Central memory CD8-positive, alpha-beta T cell (primary cell): Measurements from ENCODE around the gene FHIT.

Source experiments
- ATAC-seq: fragments of 150-1000 bp; cut with Tn5 transposase; replicated peaks from 2 replicates; pipeline ENCODE4 v1.10.0; 2022; ENCODE audit warnings: mild to moderate bottlenecking, moderate FRiP score, moderate number of reproducible peaks; ENCODE audit not compliant: poor library complexity, severe bottlenecking; ENCODE audit errors: extremely low read depth
- DNase-seq, 2 donors: peaks; one replicate each; pipeline ENCODE4 v3.0.0; 2021; ENCODE audit warnings: low spot score in 2 of 2
- H3K27ac Mint-ChIP-seq: one replicate; pipeline ENCODE4 v1.8.0; 2022; ENCODE audit warnings: low read depth, mild to moderate bottlenecking, moderate library complexity, mixed read lengths
- H3K27me3 Mint-ChIP-seq: one replicate; pipeline ENCODE4 v1.8.0; 2022; ENCODE audit warnings: mixed read lengths
- H3K36me3 Mint-ChIP-seq: one replicate; pipeline ENCODE4 v1.8.0; 2022; ENCODE audit warnings: mild to moderate bottlenecking, moderate library complexity, mixed read lengths; ENCODE audit not compliant: insufficient read depth
- H3K4me1 Mint-ChIP-seq: one replicate; pipeline ENCODE4 v1.8.0; 2022; ENCODE audit warnings: mixed read lengths
- H3K4me3 Mint-ChIP-seq: one replicate; pipeline ENCODE4 v1.8.0; 2022; ENCODE audit warnings: mild to moderate bottlenecking, moderate library complexity, mixed read lengths
- H3K9me3 Mint-ChIP-seq: one replicate; pipeline ENCODE4 v1.8.0; 2022; ENCODE audit warnings: mixed read lengths

Gene FHIT

GRCh38 chr3:60531759-60532158 lies 719.5 kb downstream of the FHIT start:
- Mint-ChIP-seq H3K36me3 (no peaks in the 10 kb centered on the region), H3K4me1 (no peaks in the 10 kb centered on the region), H3K27me3 (peaks cover 10% of the 10 kb centered on the region), H3K4me3 (no peak overlapping the region), H3K9me3 (no peaks in the 10 kb centered on the region), H3K27ac (no peak overlapping the region)
- DNase-seq (no peak), ATAC-seq (no peak)

GRCh38 chr3:60528651-60529050 lies 722.6 kb downstream of the FHIT start:
- Mint-ChIP-seq H3K4me1 (no peaks in the 10 kb centered on the region), H3K4me3 (no peak overlapping the region), H3K36me3 (no peaks in the 10 kb centered on the region), H3K27ac (no peak overlapping the region), H3K27me3 (peaks cover 8% of the 10 kb centered on the region), H3K9me3 (no peaks in the 10 kb centered on the region)
- ATAC-seq (no peak), DNase-seq (no peak)

GRCh38 chr3:60523536-60523935 lies 727.7 kb downstream of the FHIT start:
- ATAC-seq (no peak), DNase-seq (no peak)
- Mint-ChIP-seq H3K27ac (no peak overlapping the region), H3K4me3 (no peak overlapping the region), H3K36me3 (no peaks in the 10 kb centered on the region), H3K27me3 (no peaks in the 10 kb centered on the region), H3K9me3 (no peaks in the 10 kb centered on the region), H3K4me1 (no peaks in the 10 kb centered on the region)

GRCh38 chr3:60517134-60517533 lies 734.1 kb downstream of the FHIT start:
- no peak for ATAC-seq
- Mint-ChIP-seq H3K4me3 (no peak overlapping the region), H3K4me1 (no peaks in the 10 kb centered on the region), H3K27ac (no peak overlapping the region), H3K36me3 (peaks cover 2% of the 10 kb centered on the region), H3K9me3 (no peaks in the 10 kb centered on the region), H3K27me3 (no peaks in the 10 kb centered on the region)
- DNase-seq = no peak

GRCh38 chr3:60514866-60515265 lies 736.4 kb downstream of the FHIT start:
- no peaks in the 10 kb centered on the region for H3K9me3 Mint-ChIP-seq

GRCh38 chr3:60514085-60514649 lies 737.1 kb downstream of the FHIT start:
- no peak for ATAC-seq

More at GRCh38 chr3:60514866-60515265, 736.4 kb downstream of the FHIT start:
- H3K36me3 Mint-ChIP-seq = peaks cover 2% of the 10 kb centered on the region
- no peak overlapping the region for H3K27ac Mint-ChIP-seq
- DNase-seq = no peak
- H3K4me3 Mint-ChIP-seq = no peak overlapping the region
- H3K27me3 Mint-ChIP-seq = no peaks in the 10 kb centered on the region
- H3K4me1 Mint-ChIP-seq = no peaks in the 10 kb centered on the region
- no peak for ATAC-seq

GRCh38 chr3:60513241-60513640 lies 738.0 kb downstream of the FHIT start:
- Mint-ChIP-seq H3K27me3 (no peaks in the 10 kb centered on the region), H3K27ac (no peak overlapping the region), H3K4me1 (no peaks in the 10 kb centered on the region), H3K36me3 (peaks cover 2% of the 10 kb centered on the region), H3K4me3 (no peak overlapping the region), H3K9me3 (no peaks in the 10 kb centered on the region)
- DNase-seq (no peak), ATAC-seq (no peak)

More at GRCh38 chr3:60514085-60514649, 737.1 kb downstream of the FHIT start:
- no peak overlapping the region for H3K27ac Mint-ChIP-seq
- peaks cover 2% of the 10 kb centered on the region for H3K36me3 Mint-ChIP-seq
- DNase-seq = no peak
- H3K9me3 Mint-ChIP-seq = no peaks in the 10 kb centered on the region
- no peaks in the 10 kb centered on the region for H3K27me3 Mint-ChIP-seq
- H3K4me3 Mint-ChIP-seq = no peak overlapping the region
- H3K4me1 Mint-ChIP-seq = no peaks in the 10 kb centered on the region

- Mint-ChIP-seq H3K36me3 (peaks cover 2% of the 10 kb centered on the region), H3K4me3 (no peak overlapping the region), H3K27ac (no peak overlapping the region), H3K27me3 (no peaks in the 10 kb centered on the region), H3K4me1 (no peaks in the 10 kb centered on the region), H3K9me3 (no peaks in the 10 kb centered on the region)
- DNase-seq (no peak), ATAC-seq (no peak)
These were observed 738.7 kb downstream of the FHIT start for GRCh38 chr3:60512506-60512905.

- DNase-seq (no peak), ATAC-seq (no peak)
- Mint-ChIP-seq H3K9me3 (no peaks in the 10 kb centered on the region), H3K4me1 (no peaks in the 10 kb centered on the region), H3K36me3 (peaks cover 2% of the 10 kb centered on the region), H3K27me3 (no peaks in the 10 kb centered on the region), H3K4me3 (no peak overlapping the region), H3K27ac (no peak overlapping the region)
These were observed 741.8 kb downstream of the FHIT start for GRCh38 chr3:60509471-60509870.

- no peak overlapping the region for H3K27ac Mint-ChIP-seq
These were observed 746.3 kb downstream of the FHIT start for GRCh38 chr3:60504827-60505457.

GRCh38 chr3:60501314-60501713 lies 749.9 kb downstream of the FHIT start:
- no peaks in the 10 kb centered on the region for H3K9me3 Mint-ChIP-seq

More at GRCh38 chr3:60504827-60505457, 746.3 kb downstream of the FHIT start:
- Mint-ChIP-seq H3K36me3 (no peaks in the 10 kb centered on the region), H3K4me1 (no peaks in the 10 kb centered on the region), H3K4me3 (no peak overlapping the region), H3K9me3 (no peaks in the 10 kb centered on the region), H3K27me3 (no peaks in the 10 kb centered on the region)
- ATAC-seq (no peak), DNase-seq (no peak)

GRCh38 chr3:60497902-60498301 lies 753.4 kb downstream of the FHIT start:
- Mint-ChIP-seq H3K9me3 (no peaks in the 10 kb centered on the region), H3K36me3 (no peaks in the 10 kb centered on the region), H3K27me3 (peaks cover 10% of the 10 kb centered on the region), H3K4me3 (no peak overlapping the region), H3K27ac (no peak overlapping the region), H3K4me1 (no peaks in the 10 kb centered on the region)
- ATAC-seq = no peak
- DNase-seq = no peak

More at GRCh38 chr3:60501314-60501713, 749.9 kb downstream of the FHIT start:
- no peak overlapping the region for H3K27ac Mint-ChIP-seq
- DNase-seq (no peak), ATAC-seq (no peak)
- no peaks in the 10 kb centered on the region for H3K4me1 Mint-ChIP-seq
- no peaks in the 10 kb centered on the region for H3K27me3 Mint-ChIP-seq
- no peaks in the 10 kb centered on the region for H3K36me3 Mint-ChIP-seq
- H3K4me3 Mint-ChIP-seq = no peak overlapping the region

- Mint-ChIP-seq H3K4me3 (no peak overlapping the region), H3K9me3 (no peaks in the 10 kb centered on the region), H3K4me1 (no peaks in the 10 kb centered on the region), H3K27me3 (peaks cover 10% of the 10 kb centered on the region), H3K36me3 (no peaks in the 10 kb centered on the region), H3K27ac (no peak overlapping the region)
- no peak for DNase-seq
- no peak for ATAC-seq
These were observed 760.3 kb downstream of the FHIT start for GRCh38 chr3:60490992-60491391.
